Nephron (organoid): ENCODE measurements around the gene CHCHD4.

Experiments used
- H3K27ac Mint-ChIP-seq, 3 experiments: 2 replicates each; pipeline ENCODE4 v1.8.0; 2020; ENCODE audit warnings: mixed read lengths in 3 of 3, mild to moderate bottlenecking in 2 of 3, moderate library complexity in 1 of 3
- H3K27me3 Mint-ChIP-seq: 2 replicates; pipeline ENCODE4 v1.8.0; 2021; ENCODE audit warnings: low read depth, mild to moderate bottlenecking, moderate library complexity, mixed read lengths
- H3K36me3 Mint-ChIP-seq: 2 replicates; pipeline ENCODE4 v1.8.0; 2020; ENCODE audit warnings: low read depth, mixed read lengths
- H3K4me1 Mint-ChIP-seq: 2 replicates; pipeline ENCODE4 v1.8.0; 2020; ENCODE audit warnings: mixed read lengths
- H3K4me3 Mint-ChIP-seq, 3 experiments: 2 replicates each; pipeline ENCODE4 v1.8.0; 2020; ENCODE audit warnings: mild to moderate bottlenecking in 3 of 3, mixed read lengths in 3 of 3, moderate library complexity in 2 of 3
- H3K9me3 Mint-ChIP-seq: 2 replicates; pipeline ENCODE4 v1.8.0; 2020; ENCODE audit warnings: mixed read lengths
- TF ChIP-seq, protein P1 (sequence below), 3 experiments: fragments of 200-600 bp; sonication (generic); IDR thresholded peaks; one replicate each; pipeline ENCODE4 v1.5.0; 2021; ENCODE audit warnings: antibody characterized with exemption in 3 of 3; ENCODE audit not compliant: unreplicated experiment in 3 of 3

The CHCHD4 gene

DNA sequence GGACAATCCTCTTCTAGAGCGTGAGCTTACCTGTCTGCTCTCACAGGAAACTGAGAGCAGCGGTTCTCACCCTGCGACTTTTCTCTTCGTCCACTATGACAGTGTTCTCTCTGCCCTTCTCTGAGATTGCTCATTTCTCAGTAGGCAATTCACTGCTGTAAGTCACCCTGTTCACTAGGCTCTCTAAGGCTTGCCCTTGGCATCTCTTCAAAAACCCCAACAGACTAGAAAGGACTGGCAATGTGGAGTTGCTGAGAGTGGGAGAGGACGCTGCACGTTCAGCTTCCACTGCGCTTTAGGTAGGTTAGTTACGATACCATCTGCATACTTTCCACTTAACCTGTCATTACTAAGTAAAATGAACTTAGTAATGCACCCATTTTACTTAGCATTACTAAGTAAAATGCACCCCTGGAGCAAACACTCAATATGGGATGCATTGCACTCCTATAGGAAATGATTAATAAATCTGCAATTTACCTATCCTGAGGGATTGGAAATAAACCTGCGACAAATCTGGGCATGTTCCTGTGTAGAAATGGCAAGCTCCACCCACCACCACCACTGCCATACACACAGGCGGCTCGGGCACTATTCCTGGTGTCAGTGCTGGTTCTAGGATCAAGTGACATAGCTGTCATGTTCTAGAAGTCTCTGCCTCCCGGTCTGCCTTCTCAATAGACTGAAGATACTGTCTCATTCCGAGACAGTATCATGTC, 32.3 kb upstream of the CHCHD4 start:
- no peak overlapping the region for H3K27ac Mint-ChIP-seq
- TF ChIP-seq, protein P1, sequence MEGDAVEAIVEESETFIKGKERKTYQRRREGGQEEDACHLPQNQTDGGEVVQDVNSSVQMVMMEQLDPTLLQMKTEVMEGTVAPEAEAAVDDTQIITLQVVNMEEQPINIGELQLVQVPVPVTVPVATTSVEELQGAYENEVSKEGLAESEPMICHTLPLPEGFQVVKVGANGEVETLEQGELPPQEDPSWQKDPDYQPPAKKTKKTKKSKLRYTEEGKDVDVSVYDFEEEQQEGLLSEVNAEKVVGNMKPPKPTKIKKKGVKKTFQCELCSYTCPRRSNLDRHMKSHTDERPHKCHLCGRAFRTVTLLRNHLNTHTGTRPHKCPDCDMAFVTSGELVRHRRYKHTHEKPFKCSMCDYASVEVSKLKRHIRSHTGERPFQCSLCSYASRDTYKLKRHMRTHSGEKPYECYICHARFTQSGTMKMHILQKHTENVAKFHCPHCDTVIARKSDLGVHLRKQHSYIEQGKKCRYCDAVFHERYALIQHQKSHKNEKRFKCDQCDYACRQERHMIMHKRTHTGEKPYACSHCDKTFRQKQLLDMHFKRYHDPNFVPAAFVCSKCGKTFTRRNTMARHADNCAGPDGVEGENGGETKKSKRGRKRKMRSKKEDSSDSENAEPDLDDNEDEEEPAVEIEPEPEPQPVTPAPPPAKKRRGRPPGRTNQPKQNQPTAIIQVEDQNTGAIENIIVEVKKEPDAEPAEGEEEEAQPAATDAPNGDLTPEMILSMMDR (IDR thresholded peaks at IDR 0.05; ENCODE audit: unreplicated experiment in 3 of 3): no peak
- no peaks in the 10 kb centered on the region for H3K4me1 Mint-ChIP-seq
- H3K36me3 Mint-ChIP-seq: peaks cover 85% of the 10 kb centered on the region
- H3K9me3 Mint-ChIP-seq: peaks cover 11% of the 10 kb centered on the region
- no peak overlapping the region for H3K4me3 Mint-ChIP-seq
- H3K27me3 Mint-ChIP-seq: no peaks in the 10 kb centered on the region

DNA sequence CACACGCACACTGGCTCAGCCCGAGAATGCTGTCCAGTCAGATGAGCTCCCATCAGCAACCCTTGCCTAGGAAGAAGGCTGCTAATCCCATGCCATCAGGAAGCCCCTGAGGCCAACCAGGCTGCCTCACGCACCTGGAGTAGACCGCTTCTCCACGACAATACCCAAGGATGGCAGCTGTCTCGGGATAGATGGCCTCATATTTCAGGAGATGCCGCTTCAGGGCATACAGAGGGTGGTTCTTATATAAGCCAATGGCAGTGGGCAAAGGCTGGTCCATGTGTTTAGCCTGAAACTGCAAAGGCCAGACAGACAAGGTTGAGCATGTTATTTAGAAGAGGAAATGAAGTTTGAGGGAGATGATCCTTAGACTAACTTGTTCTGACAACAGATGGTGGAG, 31.5 kb upstream of the CHCHD4 start:
- peaks cover 77% of the 10 kb centered on the region for H3K36me3 Mint-ChIP-seq
- no peak overlapping the region for H3K4me3 Mint-ChIP-seq
- no peaks in the 10 kb centered on the region for H3K27me3 Mint-ChIP-seq
- TF ChIP-seq, protein P1 (IDR thresholded peaks at IDR 0.05; ENCODE audit: unreplicated experiment in 3 of 3): no peak
- peaks cover 4% of the 10 kb centered on the region for H3K9me3 Mint-ChIP-seq
- H3K27ac Mint-ChIP-seq: no peak overlapping the region
- H3K4me1 Mint-ChIP-seq: no peaks in the 10 kb centered on the region

DNA sequence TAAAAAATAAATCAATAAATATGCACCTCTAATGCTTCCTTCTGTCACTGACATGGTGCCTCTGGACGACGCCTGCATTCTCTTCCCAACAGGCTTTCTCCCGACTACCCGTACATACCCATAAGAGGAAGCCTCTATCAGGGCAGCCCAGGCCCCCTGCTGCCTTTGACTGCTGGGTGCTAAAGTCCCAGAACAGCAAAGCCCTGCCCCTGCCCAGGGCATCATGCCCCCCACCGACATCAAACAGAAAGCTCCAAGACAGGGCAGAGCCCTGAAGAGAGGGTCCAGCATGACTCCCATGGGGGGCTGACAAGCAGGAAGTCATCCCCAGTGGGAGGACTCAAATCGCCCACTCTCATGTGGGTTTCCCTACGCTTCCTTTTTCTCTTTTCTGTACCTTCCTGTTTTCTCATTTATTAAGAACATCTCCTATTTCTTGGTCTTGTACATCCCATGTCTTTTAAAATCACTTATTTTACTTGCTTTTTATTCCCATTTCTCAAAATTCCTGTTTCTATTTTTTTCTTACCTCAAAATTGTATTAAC, 30.3 kb upstream of the CHCHD4 start:
- no peaks in the 10 kb centered on the region for H3K4me1 Mint-ChIP-seq

DNA sequence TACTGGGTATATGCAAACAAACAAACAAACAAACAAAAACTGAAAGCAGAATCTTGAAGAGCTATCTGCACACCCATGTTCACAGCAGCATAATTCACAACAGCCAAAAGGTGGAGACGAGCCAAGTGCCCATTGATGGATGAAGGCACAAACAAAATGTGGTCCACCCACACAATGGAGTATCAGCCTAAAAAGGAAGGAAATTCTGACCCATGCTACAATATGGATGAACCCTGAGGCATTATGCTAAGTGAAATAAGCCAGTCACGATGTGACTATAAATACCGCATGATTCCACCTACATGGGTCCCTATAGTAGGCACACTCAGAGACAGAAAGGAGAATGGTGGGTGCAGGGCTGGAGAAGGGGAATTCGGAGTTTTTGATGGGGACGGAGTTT, 29.6 kb upstream of the CHCHD4 start:
- H3K4me3 Mint-ChIP-seq: no peak overlapping the region
- H3K36me3 Mint-ChIP-seq: peaks cover 66% of the 10 kb centered on the region
- no peaks in the 10 kb centered on the region for H3K4me1 Mint-ChIP-seq
- no peaks in the 10 kb centered on the region for H3K27me3 Mint-ChIP-seq
- no peak overlapping the region for H3K27ac Mint-ChIP-seq
- TF ChIP-seq, protein P1 (IDR thresholded peaks at IDR 0.05; ENCODE audit: unreplicated experiment in 3 of 3): no peak
- H3K9me3 Mint-ChIP-seq: no peaks in the 10 kb centered on the region

More for the DNA sequence above, 30.3 kb upstream of the CHCHD4 start:
- Mint-ChIP-seq H3K36me3 (peaks cover 73% of the 10 kb centered on the region), H3K27me3 (no peaks in the 10 kb centered on the region), H3K27ac (no peak overlapping the region), H3K4me3 (no peak overlapping the region), H3K9me3 (no peaks in the 10 kb centered on the region)
- TF ChIP-seq, protein P1 (IDR thresholded peaks at IDR 0.05; ENCODE audit: unreplicated experiment in 3 of 3): no peak

DNA sequence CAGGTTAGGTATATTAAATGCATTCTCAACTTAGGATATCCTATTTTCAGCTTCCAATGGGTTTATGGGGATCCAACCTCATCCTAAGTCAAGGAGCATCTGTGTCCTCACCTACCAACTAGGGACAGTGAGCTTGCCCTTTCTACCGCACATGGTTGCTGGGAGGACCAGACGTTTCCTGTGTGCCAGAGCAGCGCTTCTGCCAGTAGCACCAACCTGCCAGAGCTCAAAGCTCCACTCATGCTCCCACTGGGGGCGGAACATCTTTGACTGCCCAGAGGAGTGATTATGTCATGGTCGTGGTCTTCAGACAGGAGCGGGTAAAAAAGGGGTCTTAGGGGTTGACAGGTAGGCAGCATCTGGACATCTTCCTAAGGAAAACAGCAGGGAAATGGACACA, 29.0 kb upstream of the CHCHD4 start:
- H3K36me3 Mint-ChIP-seq: peaks cover 60% of the 10 kb centered on the region
- H3K4me1 Mint-ChIP-seq: no peaks in the 10 kb centered on the region
- TF ChIP-seq, protein P1 (IDR thresholded peaks at IDR 0.05; ENCODE audit: unreplicated experiment in 3 of 3): no peak
- no peak overlapping the region for H3K4me3 Mint-ChIP-seq
- H3K9me3 Mint-ChIP-seq: no peaks in the 10 kb centered on the region
- no peak overlapping the region for H3K27ac Mint-ChIP-seq
- H3K27me3 Mint-ChIP-seq: no peaks in the 10 kb centered on the region

DNA sequence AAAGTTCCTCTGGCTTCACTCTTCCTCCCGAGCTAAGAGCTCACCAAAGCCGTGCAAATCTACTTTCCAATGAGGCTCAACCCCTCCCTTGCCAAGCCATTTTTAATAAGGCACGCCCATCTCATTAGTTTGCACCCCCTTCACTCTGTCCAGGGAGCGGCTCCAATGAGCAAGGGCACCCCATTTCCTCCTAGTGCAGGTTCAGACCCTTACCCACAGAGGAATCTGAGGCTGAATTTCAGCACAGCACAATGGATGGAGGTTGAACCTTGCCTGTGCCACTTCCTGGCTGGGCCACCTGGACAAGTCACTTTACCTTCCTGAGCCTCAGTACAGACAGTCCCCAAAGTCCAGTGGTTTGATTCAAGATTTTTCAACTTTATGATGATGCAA, 28.3 kb upstream of the CHCHD4 start:
- Mint-ChIP-seq H3K27ac (no peak overlapping the region), H3K4me1 (no peaks in the 10 kb centered on the region), H3K36me3 (peaks cover 54% of the 10 kb centered on the region), H3K27me3 (no peaks in the 10 kb centered on the region), H3K9me3 (no peaks in the 10 kb centered on the region), H3K4me3 (no peak overlapping the region)
- TF ChIP-seq, protein P1 (IDR thresholded peaks at IDR 0.05; ENCODE audit: unreplicated experiment in 3 of 3): no peak
